Right ventricle myocardium inferior (tissue), 1 donor: ENCODE data around the gene ZRANB1. TPM values are rescaled to one million over a fixed set of nuclear protein-coding genes. Genes with fewer than 3 reads are reported as not detected.

Experiments used
- ATAC-seq: fragments of 200-7000 bp; cut with Tn5 transposase; one replicate; pipeline ENCODE4 v1.9.1; 2020; ENCODE audit warnings: mild to moderate bottlenecking, moderate library complexity
- DNase-seq: peaks from one replicate; pipeline ENCODE4 v3.0.0; 2021; ENCODE audit errors: missing footprints
- intact Hi-C: fragments of 100-400 bp; cut with DNase I; formaldehyde crosslinking; loops from one replicate; pipeline ENCODE4 v1.11.0; 2022
- total RNA-seq: library from RNA; stranded (reverse); fragmentation: NEBNext Ultra II Directional; extraction: Animal tissue kit (Norgen Biotek cat#: 25700); gene quantifications from one replicate; pipeline ENCODE4 v1.2.1, GENCODE V29; 2021
- donor health status: DM: no; HTN: yes; CAD: no; lungs with severe emphysema.

Gene ZRANB1
- total RNA-seq, 1 donor from 2014 or later = 23.4 TPM

GRCh38 chr10:124999433-125000365 is 57.8 kb downstream of the ZRANB1 start:
- ATAC-seq (peak; percentile 58), DNase-seq (no peak)
- intact Hi-C loops = loop anchor here (5.0 to 10.0 kb wide), 3 partner anchors 38 to 335 kb away; no protein-coding TSS in a partner anchor

GRCh38 chr10:125000366-125001312 is 58.7 kb downstream of the ZRANB1 start:
- intact Hi-C loops = loop anchor here (5.0 kb wide), 2 partner anchors 37 to 62 kb away; no protein-coding TSS in a partner anchor
- DNase-seq (no peak), ATAC-seq (peak; percentile 25)

GRCh38 chr10:125001313-125002046 is 59.6 kb downstream of the ZRANB1 start:
- intact Hi-C loops = loop anchor here (5.0 kb wide), 2 partner anchors 36 to 61 kb away; no protein-coding TSS in a partner anchor
- peak; percentile 14 for ATAC-seq
- no peak for DNase-seq

- intact Hi-C loops = loop anchor here (5.0 kb wide), 2 partner anchors 35 to 60 kb away; no protein-coding TSS in a partner anchor
- DNase-seq (no peak), ATAC-seq (no peak)
Observed at GRCh38 chr10:125002047-125002422, 60.1 kb downstream of the ZRANB1 start.

GRCh38 chr10:125002423-125003145 is 60.7 kb downstream of the ZRANB1 start:
- intact Hi-C loops = loop anchor here (5.0 kb wide), 2 partner anchors 35 to 60 kb away; no protein-coding TSS in a partner anchor
- ATAC-seq = no peak
- peak; percentile 71 for DNase-seq

- intact Hi-C loops = loop anchor here (5.0 kb wide), 2 partner anchors 34 to 59 kb away; no protein-coding TSS in a partner anchor
- DNase-seq (no peak), ATAC-seq (no peak)
Observed at GRCh38 chr10:125003146-125003900, 61.4 kb downstream of the ZRANB1 start.

GRCh38 chr10:125003901-125004467 is 62.1 kb downstream of the ZRANB1 start:
- intact Hi-C loops = loop anchor here (5.0 kb wide), 2 partner anchors 33 to 58 kb away; no protein-coding TSS in a partner anchor
- ATAC-seq (no peak), DNase-seq (no peak)

GRCh38 chr10:125004571-125005311 is 62.8 kb downstream of the ZRANB1 start:
- intact Hi-C loops = loop anchor here (5.0 kb wide), 2 partner anchors 33 to 58 kb away; no protein-coding TSS in a partner anchor
- ATAC-seq = no peak
- DNase-seq = no peak

GRCh38 chr10:125005312-125006187 is 63.6 kb downstream of the ZRANB1 start:
- ATAC-seq (no peak), DNase-seq (no peak)
- intact Hi-C loops = no loop called here

GRCh38 chr10:125006188-125006680 is 64.3 kb downstream of the ZRANB1 start:
- DNase-seq (no peak), ATAC-seq (no peak)
- intact Hi-C loops = no loop called here

- ATAC-seq (peak; percentile 33), DNase-seq (no peak)
- intact Hi-C loops = no loop called here
Observed at GRCh38 chr10:125006921-125007426, 65.1 kb downstream of the ZRANB1 start.

GRCh38 chr10:125007436-125007835 is 65.5 kb downstream of the ZRANB1 start:
- DNase-seq (no peak), ATAC-seq (no peak)
- intact Hi-C loops = no loop called here

GRCh38 chr10:125008689-125009638 is 67.0 kb downstream of the ZRANB1 start:
- intact Hi-C loops = no loop called here
- ATAC-seq = no peak
- DNase-seq = no peak
